H1 (cell line): ENCODE measurements around the gene MNAT1. TPM values are rescaled to one million over a fixed set of nuclear protein-coding genes. Genes with fewer than 3 reads are reported as not detected.

Experiments
- ATF2 ChIP-seq: IDR thresholded peaks from 2 replicates; pipeline ENCODE4 v1.6.1; 2012; ENCODE audit warnings: low read length, inconsistent platforms
- CHD7 ChIP-seq: fragments of 300-600 bp; sonication (generic); IDR thresholded peaks from 2 replicates; pipeline ENCODE4 v1.7.1; 2012; ENCODE audit warnings: low read length, moderate library complexity, mild to moderate bottlenecking, inconsistent platforms; ENCODE audit not compliant: insufficient replicate concordance
- EZH2 ChIP-seq: fragments of 200-600 bp; sonication (generic); IDR thresholded peaks from 2 replicates; pipeline ENCODE4 v1.7.1; 2012; ENCODE audit warnings: low read depth, mild to moderate bottlenecking, moderate library complexity, low read length, inconsistent platforms; ENCODE audit not compliant: severe bottlenecking
- JUN ChIP-seq: IDR thresholded peaks from 2 replicates; pipeline ENCODE4 v1.6.1; 2011; ENCODE audit warnings: low read depth, mild to moderate bottlenecking, improper control_type of control experiment, low read length
- PHF8 ChIP-seq: fragments of 200-600 bp; sonication (generic); conservative IDR thresholded peaks from 2 replicates; pipeline ENCODE4 v1.7.1; 2012; ENCODE audit warnings: low read depth, mild to moderate bottlenecking, inconsistent platforms, low read length, moderate library complexity
- polyA plus RNA-seq, 7 experiments: library from polyadenylated mRNA; depleted of rRNA in 3 of 7; stranded (reverse) in 5 of 7; unstranded in 2 of 7; fragments of >200 nt in 5 of 7; fragments of 200-250 nt in 2 of 7; gene quantifications; 1 replicate in 5 of 7; 2 replicates in 1 of 7; 4 replicates in 1 of 7; pipeline versions ENCODE4 v1.2.1 to v1.2.3, GENCODE V29; 2011 to 2013; ENCODE audit warnings: missing spikeins in 2 of 7, mixed read lengths in 2 of 7
- total RNA-seq: library from RNA; stranded (reverse); fragmentation: NEBNext Ultra II Directional; extraction: Animal tissue kit (Norgen Biotek cat#: 25700); gene quantifications from 2 replicates; pipeline ENCODE4 v1.2.1, GENCODE V29; 2021

Gene MNAT1
- total and polyA plus RNA-seq, 2 of the 8 experiments (the other 6 are each of a cell fraction or from before 2014, with no cell fraction given): 34.7 to 52.1 TPM

GRCh38 chr14:61003571-61003970, 269.0 kb downstream of the MNAT1 start (continued):
- TF ChIP-seq PHF8 (no peak), CHD7 (no peak), ATF2 (no peak), EZH2 (no peak), JUN (no peak)
